ENCODE results near the gene TSHZ1.

DNA sequence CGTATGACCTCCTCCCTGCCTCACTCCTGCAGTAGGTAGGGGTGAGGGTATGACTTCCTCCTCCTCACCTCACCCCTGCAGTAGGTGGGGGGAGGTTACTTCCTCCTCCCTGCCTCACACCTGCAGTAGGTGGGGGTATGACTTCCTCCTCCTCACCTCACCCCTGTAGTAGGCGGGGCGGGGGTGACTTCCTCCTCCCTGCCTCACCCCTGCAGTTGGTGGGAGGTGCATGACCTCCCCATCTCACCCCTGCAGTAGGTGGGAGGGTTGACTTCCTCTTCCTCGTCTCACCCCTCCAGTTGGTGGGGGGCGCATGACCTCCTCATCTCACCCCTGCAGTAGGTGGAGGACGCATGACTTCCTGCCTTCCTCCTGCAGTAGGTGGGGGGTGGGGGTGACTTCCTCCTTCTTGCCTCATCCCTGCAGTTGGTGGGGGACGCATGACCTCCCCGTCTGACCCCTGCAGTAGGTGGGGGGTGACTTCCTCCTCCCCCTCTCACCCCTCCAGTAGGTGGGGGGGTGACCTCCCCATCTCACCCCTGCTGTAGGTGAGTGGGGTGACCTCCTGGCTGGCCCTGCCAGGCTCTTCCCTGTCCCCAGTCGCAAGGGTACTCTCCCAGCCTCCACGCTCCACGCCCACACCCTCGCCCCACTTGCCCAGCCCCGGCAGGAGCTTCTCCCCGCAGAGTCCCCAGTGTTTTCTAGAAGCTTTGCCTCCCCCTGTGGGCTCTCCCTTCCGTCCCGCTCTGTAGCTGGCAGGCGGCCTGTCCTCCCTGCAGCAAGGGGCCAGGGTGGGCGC is 39.3 kb downstream of the TSHZ1 start:
- TF ChIP-seq, protein P1, sequence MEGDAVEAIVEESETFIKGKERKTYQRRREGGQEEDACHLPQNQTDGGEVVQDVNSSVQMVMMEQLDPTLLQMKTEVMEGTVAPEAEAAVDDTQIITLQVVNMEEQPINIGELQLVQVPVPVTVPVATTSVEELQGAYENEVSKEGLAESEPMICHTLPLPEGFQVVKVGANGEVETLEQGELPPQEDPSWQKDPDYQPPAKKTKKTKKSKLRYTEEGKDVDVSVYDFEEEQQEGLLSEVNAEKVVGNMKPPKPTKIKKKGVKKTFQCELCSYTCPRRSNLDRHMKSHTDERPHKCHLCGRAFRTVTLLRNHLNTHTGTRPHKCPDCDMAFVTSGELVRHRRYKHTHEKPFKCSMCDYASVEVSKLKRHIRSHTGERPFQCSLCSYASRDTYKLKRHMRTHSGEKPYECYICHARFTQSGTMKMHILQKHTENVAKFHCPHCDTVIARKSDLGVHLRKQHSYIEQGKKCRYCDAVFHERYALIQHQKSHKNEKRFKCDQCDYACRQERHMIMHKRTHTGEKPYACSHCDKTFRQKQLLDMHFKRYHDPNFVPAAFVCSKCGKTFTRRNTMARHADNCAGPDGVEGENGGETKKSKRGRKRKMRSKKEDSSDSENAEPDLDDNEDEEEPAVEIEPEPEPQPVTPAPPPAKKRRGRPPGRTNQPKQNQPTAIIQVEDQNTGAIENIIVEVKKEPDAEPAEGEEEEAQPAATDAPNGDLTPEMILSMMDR (IDR thresholded peaks at IDR 0.05) = no peak
- TF ChIP-seq POLR2A (IDR thresholded peaks at IDR 0.05) = no peak

Data from body of pancreas (tissue), 4 donors.